GM21717 (cell line): ENCODE results near the gene NVL.
"Not testable (repeated sequence)": the region's sequence is repeated elsewhere in the genome, so short reads cannot be mapped to it uniquely, and the experiment has no call there.

ENCODE experiments used
- ATAC-seq: cut with Tn5 transposase; IDR thresholded peaks from one replicate; pipeline ENCODE4 v1.9.1; 2021; ENCODE audit warnings: mild to moderate bottlenecking, moderate library complexity; ENCODE audit not compliant: unreplicated experiment

The NVL gene

DNA sequence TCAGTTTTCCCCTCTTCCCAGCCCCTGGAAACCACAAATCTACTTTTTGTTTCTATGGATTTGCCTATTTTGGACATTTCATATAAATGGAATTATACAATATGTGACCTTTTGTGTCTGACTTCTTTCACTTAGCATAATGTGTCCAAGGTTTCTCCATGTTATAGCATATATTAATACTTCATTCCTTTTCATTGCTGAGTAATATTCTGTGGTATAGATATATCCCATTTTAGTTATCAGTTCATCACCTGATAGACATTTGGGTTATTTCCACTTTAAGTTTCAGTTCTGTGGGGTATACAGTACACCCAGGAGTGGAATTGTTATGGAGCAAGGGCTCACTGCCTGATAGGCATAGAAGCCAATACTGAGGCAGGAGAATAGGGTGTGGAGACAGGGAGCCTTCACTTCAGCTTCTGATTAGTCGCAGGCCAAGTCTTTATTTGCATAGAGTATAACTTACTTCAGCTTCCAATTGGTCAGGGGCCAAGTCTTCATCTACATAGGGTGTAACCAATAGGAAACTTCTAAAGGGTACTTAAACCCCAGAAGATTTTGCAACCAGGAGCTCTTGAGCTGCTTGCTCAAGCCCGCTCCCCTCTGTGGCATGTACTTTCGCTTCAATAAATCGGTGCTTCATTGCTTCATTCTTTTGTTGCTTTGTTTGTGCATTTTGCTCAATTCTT is 8.3 kb upstream of the NVL start:
- no peak for ATAC-seq

DNA sequence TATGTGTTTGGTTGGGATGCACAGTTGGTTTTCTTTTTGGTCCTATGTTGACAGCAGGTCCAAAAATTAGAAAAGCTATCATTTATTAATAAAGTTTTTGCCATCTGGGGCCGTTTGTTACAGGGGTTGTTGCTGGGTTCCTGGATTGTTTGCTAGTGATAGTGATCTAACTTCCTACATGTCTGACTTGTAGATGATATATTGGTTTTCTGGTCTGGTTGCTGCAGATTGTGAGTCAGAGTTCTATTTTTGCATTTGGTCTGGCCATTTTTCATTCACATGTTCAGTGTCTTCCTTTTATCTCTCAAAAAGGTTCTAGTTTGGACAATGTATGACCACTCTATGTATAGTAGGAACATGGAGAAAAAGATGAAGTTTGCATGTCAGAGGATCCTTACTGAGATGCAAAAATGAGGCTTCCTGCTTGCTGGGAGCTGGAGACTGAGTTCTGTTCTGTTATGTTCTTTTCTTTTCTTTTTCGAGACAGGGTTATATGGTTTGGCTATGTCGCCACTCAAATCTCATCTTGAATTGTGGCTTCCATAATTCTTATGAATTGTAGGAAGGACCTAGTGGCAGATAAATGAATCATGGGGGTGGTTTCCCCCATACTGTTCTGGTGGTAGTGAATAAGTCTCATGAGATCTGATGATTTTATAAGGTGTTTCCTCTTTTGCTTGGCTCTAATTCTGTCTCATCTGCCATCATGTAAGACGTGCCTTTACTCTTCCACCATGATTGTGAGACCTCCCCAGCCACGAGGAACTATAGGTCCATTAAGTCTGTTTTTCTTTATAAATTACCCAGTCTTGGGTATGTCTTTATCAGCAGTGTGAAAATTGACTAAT is 4.2 kb upstream of the NVL start:
- ATAC-seq = no peak

DNA sequence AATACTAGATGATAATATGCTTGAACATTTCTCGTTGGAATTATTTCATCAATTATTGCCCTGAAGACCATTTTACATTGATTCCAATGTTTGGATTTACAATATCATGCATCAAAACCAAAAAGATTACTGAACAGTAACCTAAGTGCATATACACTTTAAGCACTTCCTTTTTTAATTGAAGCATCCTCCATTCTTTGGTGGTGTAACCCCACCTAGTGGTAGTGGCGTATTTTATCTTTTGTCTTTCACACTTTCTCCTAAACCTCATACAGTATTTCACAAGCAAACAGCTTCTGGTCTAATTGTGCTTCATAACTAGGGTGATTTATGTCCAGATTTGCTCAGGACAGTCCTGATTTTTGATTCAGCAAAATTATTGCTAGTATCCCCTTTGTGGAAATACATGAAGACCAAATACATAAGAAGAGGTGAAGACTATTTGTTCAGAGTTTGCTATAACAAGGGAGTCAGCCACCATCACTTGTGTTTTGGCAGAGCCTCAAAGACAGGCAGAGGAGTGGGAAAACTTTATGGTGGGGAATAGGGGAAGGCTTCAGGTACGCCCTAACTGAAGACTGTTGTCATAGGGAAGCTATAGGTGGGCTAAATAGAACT is 3.4 kb upstream of the NVL start:
- ATAC-seq = peak; percentile 55

GRCh38 chr1:224331824-224332223 is 1.9 kb upstream of the NVL start:
- ATAC-seq = no peak

GRCh38 chr1:224331326-224331725 is 1.4 kb upstream of the NVL start:
- ATAC-seq = no peak

DNA sequence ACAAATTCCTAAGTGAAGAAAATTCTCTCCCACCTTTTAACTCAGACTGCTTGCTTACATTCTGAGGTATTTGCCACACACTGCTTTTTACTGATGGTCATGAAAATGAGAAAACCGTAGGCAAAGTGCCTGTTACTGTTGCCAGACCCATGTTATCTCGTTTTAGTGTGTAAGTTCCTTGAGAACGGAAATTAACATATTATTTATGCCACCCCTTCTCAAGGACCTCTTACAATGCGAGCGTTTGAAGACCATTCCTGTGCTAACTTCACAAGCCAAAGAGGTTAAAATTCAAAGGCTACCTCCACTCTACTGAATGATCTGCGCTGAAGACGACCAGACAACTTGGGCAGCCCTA is 509 bp downstream of the NVL start:
- ATAC-seq = no peak

DNA sequence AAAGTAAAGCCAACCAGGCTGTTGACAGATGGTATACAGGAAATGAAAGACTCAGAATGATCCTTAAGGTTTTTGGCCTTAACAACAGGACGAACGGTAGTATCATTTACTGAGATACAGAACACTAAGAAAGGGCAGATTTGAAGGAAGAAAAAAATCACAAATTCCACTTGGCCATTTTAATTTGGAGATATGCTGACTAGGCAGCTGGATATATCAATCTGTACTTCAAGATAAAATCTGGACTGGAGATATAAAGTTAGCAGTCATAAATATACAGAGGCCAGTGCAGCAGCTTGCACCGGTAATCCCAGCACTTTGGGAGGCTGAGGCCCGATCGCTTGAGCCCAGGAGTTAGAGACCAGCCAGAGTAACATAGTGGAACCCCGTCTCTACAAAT is 1.3 kb downstream of the NVL start:
- no peak for ATAC-seq

- ATAC-seq = no peak
These were observed 4.0 kb downstream of the NVL start for GRCh38 chr1:224325959-224326358.

- ATAC-seq = no peak
These were observed 8.3 kb downstream of the NVL start for GRCh38 chr1:224321706-224322105.

- no peak for ATAC-seq
These were observed 12.5 kb downstream of the NVL start for GRCh38 chr1:224317383-224318045.

DNA sequence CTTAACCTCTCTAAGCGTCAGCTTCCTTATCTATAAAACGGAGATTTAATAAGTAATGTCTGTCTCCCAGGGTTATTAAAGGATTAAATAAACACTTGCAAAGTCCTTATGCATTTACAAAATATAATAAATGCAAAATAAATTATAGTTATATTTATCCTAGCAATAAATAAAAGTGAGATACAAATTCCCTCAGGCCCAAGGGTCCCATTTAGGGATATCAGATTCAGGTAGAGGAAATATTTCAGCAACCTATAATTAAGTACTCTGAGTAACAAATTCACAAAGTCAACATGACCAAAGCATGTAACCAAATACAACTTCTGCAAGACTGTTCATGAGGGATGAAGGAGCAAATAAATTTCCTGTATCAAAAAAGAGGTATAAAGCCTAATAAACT is 17.9 kb downstream of the NVL start:
- no peak for ATAC-seq

DNA sequence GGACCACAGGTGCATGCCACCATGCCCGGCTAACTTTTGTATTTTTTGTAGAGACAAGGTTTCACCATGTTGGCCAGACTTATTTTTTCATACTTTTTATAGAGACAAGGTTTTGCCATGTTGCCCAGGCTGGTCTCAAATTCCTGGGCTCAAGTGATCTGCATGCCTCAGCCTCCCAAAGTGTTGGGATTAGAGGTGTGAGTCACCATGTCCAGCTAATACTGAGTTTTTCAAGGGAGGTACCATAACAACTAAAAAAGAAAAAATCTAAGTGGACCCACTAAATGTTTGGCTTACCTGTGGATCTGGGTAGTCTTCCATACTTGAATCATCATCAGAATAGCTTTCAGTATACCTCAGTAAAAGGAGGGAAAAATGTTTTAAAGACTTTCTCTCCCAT is 18.5 kb downstream of the NVL start:
- not testable (repeated sequence) for ATAC-seq

GRCh38 chr1:224308064-224308463 is 21.9 kb downstream of the NVL start:
- no peak for ATAC-seq

GRCh38 chr1:224304767-224305166 is 25.2 kb downstream of the NVL start:
- ATAC-seq = no peak

DNA sequence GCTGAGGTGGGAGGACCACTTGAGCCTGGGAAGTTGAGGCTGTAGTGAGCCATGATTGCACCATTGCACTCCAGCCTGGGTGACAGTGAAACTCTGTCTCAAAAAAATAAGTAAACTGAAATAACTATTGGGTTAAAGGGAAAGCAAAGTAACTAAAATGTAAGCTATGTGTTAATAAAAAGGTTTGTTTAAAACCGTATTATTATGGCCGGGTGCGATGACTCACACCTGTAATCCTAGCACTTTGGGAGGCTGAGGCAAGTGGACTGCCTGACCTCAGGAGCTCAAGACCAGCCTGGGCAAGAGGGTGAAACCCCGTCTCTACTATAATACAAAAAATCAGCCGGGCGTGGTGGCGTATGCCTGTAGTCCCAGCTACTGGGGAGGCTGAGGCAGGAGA is 27.0 kb downstream of the NVL start:
- ATAC-seq = no peak

GRCh38 chr1:224301391-224301790 is 28.6 kb downstream of the NVL start:
- no peak for ATAC-seq

GRCh38 chr1:224300346-224300745 is 29.6 kb downstream of the NVL start:
- ATAC-seq = no peak

DNA sequence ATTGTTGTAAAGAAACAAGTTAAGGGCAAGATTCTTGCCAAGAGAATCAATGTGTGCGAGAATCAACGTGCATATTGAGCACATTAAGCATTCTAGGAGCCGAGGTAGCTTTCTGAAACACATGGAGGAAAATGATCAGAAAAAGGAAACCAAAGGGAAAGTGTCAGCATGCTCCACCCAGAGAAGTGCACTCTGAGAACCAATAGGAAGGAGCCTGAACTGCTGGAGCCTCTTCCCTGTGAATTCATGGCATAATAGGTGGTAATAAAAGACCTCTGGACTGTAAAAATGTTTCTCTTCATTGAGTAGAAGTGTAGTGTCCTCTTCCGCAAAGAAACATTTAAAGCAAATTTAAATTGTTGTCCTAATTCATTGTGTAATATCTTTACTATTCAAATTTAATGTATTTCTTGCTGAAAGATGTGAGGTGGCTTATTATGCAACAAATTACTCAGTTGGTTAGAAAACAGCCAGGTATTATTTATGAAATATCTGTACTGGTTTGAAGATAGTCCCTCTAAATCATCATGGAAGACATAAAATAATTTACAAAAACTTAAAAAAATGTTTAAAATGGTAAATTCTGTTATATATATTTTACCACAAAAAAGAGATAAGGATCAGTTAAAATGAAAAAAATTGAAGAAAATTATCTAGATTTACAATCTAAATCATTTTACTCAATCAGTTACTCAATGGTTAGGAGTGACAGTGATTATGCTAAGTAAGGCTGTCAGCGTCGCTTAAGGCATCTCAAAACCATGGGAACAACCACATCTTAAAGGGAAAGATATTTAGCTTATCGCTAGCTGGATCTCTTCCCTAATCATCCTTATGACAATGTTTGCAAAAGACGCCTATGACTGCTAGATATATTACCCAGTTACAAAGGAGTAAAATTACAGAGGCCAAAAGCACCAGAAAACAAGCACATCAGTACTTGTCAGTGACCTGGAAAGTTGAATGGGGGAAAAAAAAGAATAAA is 31.3 kb downstream of the NVL start:
- ATAC-seq = no peak

DNA sequence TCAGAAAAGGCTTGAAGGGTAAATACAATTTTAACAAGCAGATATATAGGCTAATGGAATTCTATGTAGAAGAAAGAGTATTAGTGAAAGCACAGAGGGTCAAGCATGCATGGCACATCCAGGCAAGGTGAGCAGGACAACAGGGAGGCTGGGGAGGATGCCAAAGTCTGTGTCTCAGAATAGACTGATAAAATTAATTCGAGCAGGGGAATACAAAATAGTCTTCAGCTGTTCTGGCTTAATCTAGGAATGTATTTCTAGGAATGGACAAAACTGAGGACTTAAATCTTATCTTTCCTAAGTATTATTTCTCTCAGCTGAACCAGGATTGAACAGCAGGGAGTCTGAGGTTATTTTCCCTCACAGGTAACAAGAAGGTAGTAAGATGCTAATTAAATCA is 35.2 kb downstream of the NVL start:
- ATAC-seq = no peak

DNA sequence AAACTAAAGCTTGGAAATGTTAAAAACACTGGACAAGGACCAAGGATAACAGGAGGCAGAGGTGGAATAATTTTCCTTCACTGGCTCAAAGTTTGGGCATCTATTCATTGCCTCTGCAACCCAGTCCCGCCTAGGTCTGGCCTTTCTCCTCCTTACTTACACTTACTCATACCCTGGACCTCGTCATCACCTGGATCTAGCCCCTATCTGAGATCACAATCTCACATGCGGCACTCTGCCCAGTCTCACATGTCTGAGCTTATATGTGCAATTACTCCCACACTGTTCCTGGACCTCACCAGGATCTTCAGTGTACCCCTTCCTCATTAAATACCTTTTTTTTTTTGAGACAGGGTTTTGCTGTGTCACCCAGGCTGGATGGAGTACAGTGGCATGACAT is 37.6 kb downstream of the NVL start:
- no peak for ATAC-seq
